Anterior cingulate cortex (tissue), 58 donors: Measurements from ENCODE around the gene HYAL1.
A peak's percentile ranks its signal among the peaks of the same experiment; 100 is the strongest.

Experiments
- DNase-seq, 58 donors: peaks; one replicate each; lab custom pipeline; 2025; lab: John Stamatoyannopoulos, UW

The HYAL1 gene

DNA sequence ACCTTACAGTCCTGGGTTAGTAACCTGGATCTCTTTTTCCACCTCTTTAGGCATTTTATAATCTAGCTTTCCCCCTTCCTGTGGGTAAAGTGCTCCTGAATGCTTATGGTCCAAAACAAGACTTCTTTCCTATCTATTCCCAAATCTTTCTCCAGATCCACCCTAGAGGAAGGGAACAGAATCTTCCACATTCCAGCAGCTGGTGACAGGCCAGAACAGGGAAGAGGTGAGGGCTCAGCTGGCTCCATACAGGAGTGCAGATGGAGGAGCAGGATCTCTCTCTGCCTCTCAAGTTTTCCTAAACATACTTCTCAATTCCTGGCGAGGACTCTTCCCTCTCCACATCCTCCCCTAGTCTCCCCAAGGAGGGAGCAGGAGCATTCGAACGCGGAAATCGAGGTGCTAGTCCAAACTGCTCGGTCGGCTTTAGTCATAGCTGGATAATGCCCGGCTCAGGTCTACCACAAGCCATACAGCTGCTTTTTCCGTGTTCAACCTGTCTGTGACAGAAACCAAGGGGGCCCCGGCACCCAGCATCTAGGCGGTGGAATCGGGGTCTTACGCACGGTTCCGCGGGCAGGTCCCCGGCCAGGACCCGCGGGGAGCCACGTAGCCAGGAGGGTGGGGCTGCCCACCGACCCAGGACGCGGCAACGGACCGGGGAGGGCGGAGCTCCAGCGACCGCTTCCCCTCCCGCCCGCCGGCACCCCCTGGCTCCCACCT lies 33.2 kb upstream of the HYAL1 start:
- peak in 3 of 58 donors; percentile 27 to 59 (median 52) for DNase-seq

DNA sequence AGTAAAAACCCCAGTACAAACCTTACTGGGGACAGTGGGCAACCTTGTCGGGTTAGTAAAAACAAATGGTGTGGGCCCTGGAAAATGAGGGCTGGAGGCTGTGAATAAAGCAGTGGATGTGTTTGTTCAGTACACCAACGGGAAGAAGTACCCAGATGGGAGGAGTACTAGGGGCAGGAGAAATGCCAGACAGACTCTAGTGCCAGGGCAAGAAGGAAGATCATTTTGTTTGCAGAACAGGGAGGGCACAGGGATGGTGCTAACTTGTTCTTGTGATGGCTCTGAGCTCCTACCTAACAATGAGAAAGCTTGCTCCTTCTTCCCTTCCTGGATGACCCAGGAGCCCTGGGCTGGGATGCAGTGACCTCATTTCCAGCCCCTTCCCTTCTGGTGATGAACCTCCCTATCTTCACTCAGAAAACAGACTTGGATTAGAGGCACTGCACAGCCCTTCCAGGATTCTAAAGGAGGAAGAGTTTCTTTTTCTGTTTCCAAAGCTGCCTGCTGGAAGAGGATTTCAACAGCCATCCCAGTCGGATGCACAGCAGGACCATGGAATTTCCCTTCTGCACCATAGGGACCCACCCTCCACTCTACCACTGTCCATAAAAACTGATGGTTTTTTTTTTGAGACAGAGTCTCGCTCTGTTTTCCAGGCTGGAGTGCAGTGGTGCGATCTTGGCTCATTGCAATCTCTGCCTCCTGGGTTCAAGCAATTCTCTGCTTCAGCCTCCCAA lies 31.1 kb upstream of the HYAL1 start:
- no peak for DNase-seq

- DNase-seq: no peak
These were observed 30.5 kb upstream of the HYAL1 start for GRCh38 chr3:50333744-50334328.

- no peak for DNase-seq
These were observed 28.1 kb upstream of the HYAL1 start for GRCh38 chr3:50331364-50331907.

- no peak for DNase-seq
These were observed 27.0 kb upstream of the HYAL1 start for GRCh38 chr3:50330330-50330729.

DNA sequence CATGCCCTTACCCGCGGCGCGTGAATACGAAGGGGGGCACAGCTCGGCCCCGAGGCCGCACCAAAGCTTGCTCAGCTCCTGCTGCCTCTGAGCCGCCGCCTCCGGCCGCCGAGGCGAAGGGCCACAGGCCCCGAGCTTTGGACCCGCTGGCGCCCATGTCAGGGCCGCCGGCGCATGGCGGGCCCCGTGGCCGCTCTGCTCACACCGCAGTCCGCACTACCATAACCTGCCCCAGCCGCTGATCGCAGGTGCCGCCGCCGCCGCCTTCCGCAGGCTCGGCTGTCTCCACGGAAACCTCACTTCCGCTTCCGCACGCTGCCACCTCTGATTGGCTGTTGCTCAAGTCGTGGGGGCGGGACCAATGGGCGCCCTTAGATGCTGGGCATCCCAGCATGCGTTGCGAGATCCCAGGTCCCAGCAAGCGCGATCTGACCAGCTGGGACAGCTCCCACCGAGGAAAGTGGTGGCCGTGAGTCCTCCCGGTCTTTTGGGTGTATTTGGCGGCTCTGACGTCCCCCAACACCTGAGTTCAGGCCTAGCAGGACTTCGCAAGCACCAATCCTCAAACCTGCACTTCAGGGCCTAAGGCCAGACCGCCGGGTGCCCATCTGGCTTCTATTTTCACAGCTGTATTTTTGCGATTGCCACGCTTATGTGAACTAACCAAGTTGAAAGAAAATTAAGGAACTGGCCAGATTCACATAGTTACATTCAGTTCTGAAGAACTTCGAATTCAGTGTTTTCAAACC lies 24.7 kb upstream of the HYAL1 start, which contains the start of gene TUSC2:
TUSC2 (minus strand) TSS at position 281 of the 749 bp plus-strand sequence; CDS start at position 157, 124 bp downstream.
- DNase-seq: peak; percentile 50 to 99 (median 93)

GRCh38 chr3:50327129-50327528 lies 23.8 kb upstream of the HYAL1 start:
- no peak for DNase-seq

DNA sequence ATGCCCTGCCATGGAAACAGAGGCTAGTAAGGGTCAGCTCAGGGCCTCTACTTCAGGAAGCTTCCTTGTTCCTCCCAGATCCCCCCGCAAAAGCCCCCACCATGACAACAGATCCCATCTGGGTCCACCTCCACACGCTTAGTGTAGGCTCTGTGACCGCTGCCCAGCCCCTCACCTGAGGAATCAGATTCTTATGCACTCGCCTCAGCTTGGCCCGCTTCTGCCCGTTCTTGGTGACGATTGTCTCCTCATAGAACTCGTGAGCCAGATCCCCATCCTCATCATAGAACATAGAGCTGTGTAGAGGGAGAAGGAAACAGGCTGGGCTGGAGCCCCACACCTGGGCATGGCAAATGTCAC lies 22.8 kb upstream of the HYAL1 start:
- DNase-seq: no peak

DNA sequence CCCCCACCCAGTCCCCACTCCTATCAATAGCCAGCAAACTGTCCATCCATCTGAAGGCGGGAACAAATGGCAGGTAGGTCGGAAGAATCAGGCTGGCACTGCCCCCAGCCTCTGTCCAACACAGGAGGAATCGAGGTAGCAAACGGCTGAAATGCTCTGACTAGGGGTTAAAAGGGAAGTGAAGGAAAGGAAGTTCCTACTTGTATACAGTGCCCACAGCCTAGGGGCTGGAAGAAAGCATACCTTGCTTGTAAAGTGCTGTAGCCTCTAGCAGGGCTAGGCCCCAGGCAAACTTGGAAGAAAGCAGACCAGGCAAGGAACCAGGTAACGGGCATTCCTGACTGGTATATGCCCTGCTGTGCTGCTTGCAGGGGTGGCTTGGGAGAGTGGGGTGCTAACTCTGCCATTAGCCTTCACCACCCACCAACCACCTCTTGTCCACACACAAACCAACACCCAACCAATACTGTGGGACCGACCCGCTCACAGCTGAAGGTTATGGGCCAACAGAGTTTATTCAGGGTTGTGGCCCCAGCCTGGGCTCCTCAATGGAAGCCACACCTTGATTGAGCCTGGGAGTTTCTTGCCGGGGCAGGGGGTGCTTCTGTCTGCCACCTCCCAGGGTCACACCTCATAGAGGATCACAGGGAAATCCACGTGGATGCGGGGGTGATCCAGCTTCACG lies 22.3 kb upstream of the HYAL1 start:
- no peak for DNase-seq

GRCh38 chr3:50325113-50325480 lies 21.7 kb upstream of the HYAL1 start:
- no peak for DNase-seq

DNA sequence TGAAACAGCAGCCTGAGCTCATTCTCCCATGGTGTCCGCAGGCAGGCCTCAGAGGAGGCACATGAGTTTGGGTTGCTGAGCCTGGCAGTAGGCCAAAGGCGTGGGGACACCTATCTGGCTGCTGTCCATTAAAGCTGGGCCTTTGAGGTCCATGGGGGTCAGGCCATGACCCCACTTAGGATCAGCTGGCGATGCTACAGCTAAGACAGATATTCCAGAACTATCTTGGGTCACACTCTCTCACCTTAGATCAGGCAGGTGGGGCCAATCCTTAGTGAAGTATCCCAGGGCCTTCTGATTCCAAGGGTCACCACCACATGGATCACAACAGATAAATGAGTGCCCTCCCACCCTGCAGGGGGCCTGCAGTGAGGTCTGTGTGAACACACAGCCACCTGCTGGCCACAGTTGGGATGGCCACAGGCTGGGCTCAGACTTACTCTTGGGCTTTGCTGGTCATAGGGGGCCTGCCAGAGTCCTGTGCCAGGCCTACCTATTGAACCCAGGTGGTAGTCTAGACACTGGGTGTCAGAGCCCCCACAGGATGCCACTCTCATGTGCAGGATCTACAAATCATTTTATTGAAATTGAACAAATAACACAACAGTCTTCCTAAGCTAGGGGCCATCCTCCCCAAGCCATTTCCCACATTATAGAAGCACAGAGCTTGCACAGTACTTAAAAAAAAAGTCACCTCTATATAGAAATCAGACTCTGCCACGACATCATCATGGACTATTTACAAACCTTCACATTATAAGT lies 21.2 kb upstream of the HYAL1 start:
- DNase-seq: peak in 47 of 58 donors; percentile 20 to 77 (median 50)

DNA sequence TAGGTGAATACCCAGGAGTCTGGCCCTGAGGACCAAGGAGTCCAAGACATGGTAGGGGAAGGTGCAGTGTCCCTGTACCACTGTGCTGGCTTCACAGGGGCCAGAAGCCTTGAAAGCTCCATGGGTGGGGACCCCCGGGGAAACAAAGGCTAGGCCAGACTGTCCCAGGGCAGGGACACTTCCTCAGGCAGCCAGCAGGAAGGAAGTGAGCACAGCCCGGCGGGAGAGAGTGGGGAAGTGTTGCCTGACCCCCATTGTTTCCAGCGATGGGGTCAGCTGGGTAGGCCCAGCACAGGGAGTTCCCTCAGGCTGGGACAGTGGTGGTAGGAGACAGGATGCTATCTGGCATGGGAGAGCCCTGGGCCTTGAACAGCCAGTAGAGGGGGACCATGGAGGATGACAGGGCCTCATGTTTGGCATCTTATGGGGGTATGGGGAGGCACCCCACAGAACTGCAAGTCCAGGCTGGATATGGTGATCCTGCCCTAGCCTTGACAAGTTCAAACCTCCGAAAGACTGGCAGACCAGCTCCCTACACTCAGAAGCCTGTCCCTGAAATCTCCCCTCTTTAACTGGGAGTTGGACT lies 20.3 kb upstream of the HYAL1 start:
- no peak for DNase-seq

- peak in 1 of 58 donors; percentile 9 for DNase-seq
These were observed 19.8 kb upstream of the HYAL1 start for GRCh38 chr3:50323092-50323600.

DNA sequence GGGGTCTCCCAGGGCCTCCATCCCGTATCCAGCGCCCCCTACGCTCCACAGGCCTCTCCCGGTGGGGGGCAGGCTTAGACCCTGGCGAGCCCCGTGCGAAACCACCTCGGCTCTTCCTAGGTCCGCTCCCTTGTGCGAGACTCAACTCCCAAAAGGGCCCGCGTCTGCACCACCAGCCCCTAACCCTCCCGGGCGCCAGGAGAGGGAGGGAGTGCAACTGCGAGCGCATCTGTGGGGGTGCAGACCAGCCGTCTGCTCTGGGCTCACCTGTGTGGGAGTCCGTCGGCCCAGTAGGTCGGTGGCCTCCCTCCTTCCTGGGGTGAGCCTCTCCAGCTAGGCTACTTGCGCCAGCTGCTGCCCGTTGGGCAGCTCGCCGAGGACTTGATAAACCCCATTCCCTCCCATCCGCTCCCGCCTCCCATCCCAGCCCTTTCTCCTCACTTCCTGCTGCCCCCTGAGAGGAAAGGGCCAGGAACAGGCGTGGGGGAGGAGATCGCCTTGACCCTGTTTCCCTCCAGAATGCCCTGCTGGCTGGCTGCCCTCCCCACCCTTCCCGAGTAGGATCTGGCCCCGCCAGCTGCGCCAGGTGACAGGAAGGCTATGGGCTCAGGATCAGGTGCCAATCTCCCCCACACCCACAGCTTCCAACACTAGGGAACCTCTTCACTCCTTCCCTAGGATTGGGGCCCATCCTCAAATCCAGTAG lies 19.2 kb upstream of the HYAL1 start, which contains the start of gene HYAL2:
HYAL2 (minus strand) TSS at position 360 of the 706 bp plus-strand sequence. CDS start 2,256 bp downstream, outside the sequence.
- DNase-seq: no peak

DNA sequence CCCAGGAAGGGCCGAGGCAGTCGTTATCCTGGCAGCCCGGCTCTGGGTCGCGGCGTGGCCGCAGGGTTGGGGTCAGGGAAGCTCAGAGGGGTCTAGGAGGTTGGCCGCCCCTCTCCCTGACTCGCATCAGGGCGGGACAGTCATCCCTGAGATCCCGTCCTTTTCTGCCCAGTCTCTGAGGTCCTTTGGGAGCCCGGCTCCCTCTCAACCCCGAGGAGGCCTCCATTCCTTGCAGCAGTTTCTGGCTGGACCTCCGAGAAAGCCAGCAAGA lies 18.7 kb upstream of the HYAL1 start:
- DNase-seq: no peak

DNA sequence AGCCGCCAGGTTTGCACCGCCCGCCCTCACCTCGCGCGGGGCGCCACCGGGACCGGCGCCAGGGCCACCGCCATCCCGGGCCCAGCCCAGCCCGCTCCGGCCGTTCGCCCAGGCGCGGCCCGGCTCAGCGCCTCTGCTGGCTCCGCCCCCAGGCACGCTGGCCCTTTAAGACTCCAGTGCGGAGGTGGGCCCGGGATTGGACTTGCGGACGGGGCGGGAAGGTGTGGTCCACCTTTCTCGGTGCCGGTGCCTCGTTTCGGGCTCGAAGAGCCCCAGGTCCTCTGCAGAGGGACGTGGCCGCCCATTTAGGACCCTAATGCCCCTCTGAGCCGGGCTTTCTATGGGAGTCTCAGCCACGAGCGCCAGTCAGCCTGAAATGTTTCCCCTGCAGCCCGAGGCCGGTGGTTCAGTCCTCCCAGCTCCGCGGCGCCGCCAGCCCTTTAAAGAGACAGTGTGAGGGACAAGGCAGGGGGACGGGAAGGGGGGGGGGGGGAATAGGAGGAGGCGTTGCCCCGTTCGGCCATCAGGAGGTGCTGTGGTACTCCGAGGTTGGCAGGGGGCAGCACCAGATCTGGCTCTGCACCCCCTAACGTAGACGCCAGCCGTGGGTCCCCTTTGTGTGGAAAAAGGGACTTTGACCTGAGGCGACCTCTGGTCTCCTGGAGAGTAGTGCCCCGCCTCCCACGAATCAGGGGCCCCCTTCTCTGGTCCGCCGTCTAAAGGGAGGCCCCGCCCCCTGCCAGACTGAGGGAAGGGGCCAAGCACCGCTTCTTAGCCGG lies 18.2 kb upstream of the HYAL1 start:
- DNase-seq: peak; percentile 52 to 96 (median 89)

GRCh38 chr3:50320853-50321335 lies 17.5 kb upstream of the HYAL1 start:
- peak in 57 of 58 donors; percentile 43 to 96 (median 85) for DNase-seq
